Activated CD8-positive, alpha-beta memory T cell treated with anti-CD3 and anti-CD28 coated beads for 36 hours (primary cell): ENCODE data around the gene USP34. TPM values are rescaled to one million over a fixed set of nuclear protein-coding genes. Genes with fewer than 3 reads are reported as not detected.
"Not testable (repeated sequence)": the region's sequence is repeated elsewhere in the genome, so short reads cannot be mapped to it uniquely, and the experiment has no call there.

Experiments used
- CTCF ChIA-PET: fragments of 350-600 bp; sonication (Branson Sonifier 250); formaldehyde crosslinking; loops from one replicate; lab custom pipeline; 2021; ENCODE audit warnings: antibody characterized with exemption; lab: Charles Lee
- POLR2A ChIA-PET: fragments of 350-600 bp; sonication (Branson Sonifier 250); formaldehyde crosslinking; loops from one replicate; lab custom pipeline; 2021; ENCODE audit warnings: antibody characterized with exemption; lab: Charles Lee
- total RNA-seq, 2 experiments: library from RNA; stranded (reverse); gene quantifications; one replicate each; pipeline ENCODE4 v1.2.3, GENCODE V29; 2021

The USP34 gene
- 10 to 100 TPM; 67.8 to 72.1 TPM for total RNA-seq

- POLR2A ChIA-PET: interaction anchor here (1.2 kb wide), 1 partner anchor 67 kb away, joined by 4 read pairs; the partner anchor contains the start of gene XPO1
- CTCF ChIA-PET: interaction anchor here (1.2 kb wide), 1 partner anchor 66 kb away, joined by 5 read pairs; no protein-coding TSS in a partner anchor
Measured at GRCh38 chr2:61470965-61471904, at the start of gene USP34. USP34 (minus strand) TSS chr2:61471087; CDS start chr2:61470692, 395 bp downstream.

- ChIA-PET POLR2A (no interaction called here), CTCF (no interaction called here)
Measured at GRCh38 chr2:61520261-61520660, 49.4 kb upstream of the USP34 start.

GRCh38 chr2:61512768-61513398, 42.0 kb upstream of the USP34 start:
- CTCF ChIA-PET: no interaction called here
- POLR2A ChIA-PET: no interaction called here

- ChIA-PET CTCF (no interaction called here), POLR2A (no interaction called here)
Measured at GRCh38 chr2:61510674-61511671, 40.1 kb upstream of the USP34 start.

- POLR2A ChIA-PET: no interaction called here
- CTCF ChIA-PET: no interaction called here
Measured at GRCh38 chr2:61504949-61505348, 34.1 kb upstream of the USP34 start.

GRCh38 chr2:61499060-61499459, 28.2 kb upstream of the USP34 start:
- POLR2A ChIA-PET: no interaction called here
- CTCF ChIA-PET: no interaction called here

GRCh38 chr2:61493523-61493942, 22.6 kb upstream of the USP34 start:
- ChIA-PET CTCF (interaction anchor here (0.6 to 2.1 kb wide), 2 partner anchors 25 to 67 kb away, joined by 3 to 5 read pairs; no protein-coding TSS in a partner anchor), POLR2A (no interaction called here)

- CTCF ChIA-PET: interaction anchor here (2.1 kb wide), 1 partner anchor 66 kb away, joined by 5 read pairs; no protein-coding TSS in a partner anchor
- POLR2A ChIA-PET: no interaction called here
Measured at GRCh38 chr2:61492476-61492875, 21.6 kb upstream of the USP34 start.

- CTCF ChIA-PET: interaction anchor here (1.6 kb wide), 1 partner anchor 59 kb away, joined by 3 read pairs; no protein-coding TSS in a partner anchor
- POLR2A ChIA-PET: no interaction called here
Measured at GRCh38 chr2:61485281-61485680, 14.4 kb upstream of the USP34 start.

- CTCF ChIA-PET: interaction anchor here (1.2 kb wide), 1 partner anchor 59 kb away, joined by 6 read pairs; no protein-coding TSS in a partner anchor
- POLR2A ChIA-PET: no interaction called here
Measured at GRCh38 chr2:61478086-61478485, 7.2 kb upstream of the USP34 start.

GRCh38 chr2:61476929-61477589, 6.2 kb upstream of the USP34 start:
- CTCF ChIA-PET: interaction anchor here (1.2 kb wide), 1 partner anchor 60 kb away, joined by 6 read pairs; no protein-coding TSS in a partner anchor
- POLR2A ChIA-PET: not testable (repeated sequence)

GRCh38 chr2:61471905-61472805, 1.3 kb upstream of the USP34 start:
- ChIA-PET POLR2A (interaction anchor here (0.7 to 1.2 kb wide), 2 partner anchors 66 to 276 kb away, joined by 4 read pairs; partner anchors contain the start of gene XPO1), CTCF (interaction anchor here (1.2 kb wide), 1 partner anchor 65 kb away, joined by 5 read pairs; no protein-coding TSS in a partner anchor)

GRCh38 chr2:61470122-61470951, 550 bp downstream of the USP34 start:
- ChIA-PET POLR2A (no interaction called here), CTCF (interaction anchor here (0.9 to 1.3 kb wide), 2 partner anchors 17 to 44 kb away, joined by 3 to 6 read pairs; no protein-coding TSS in a partner anchor)

GRCh38 chr2:61469424-61470121, 1.3 kb downstream of the USP34 start:
- ChIA-PET CTCF (interaction anchor here (0.9 to 1.3 kb wide), 2 partner anchors 18 to 43 kb away, joined by 3 to 6 read pairs; no protein-coding TSS in a partner anchor), POLR2A (interaction anchor here (0.6 kb wide), 1 partner anchor 34 kb away, joined by 8 read pairs; no protein-coding TSS in a partner anchor)

- CTCF ChIA-PET: not testable (repeated sequence)
- POLR2A ChIA-PET: interaction anchor here (0.7 kb wide), 1 partner anchor 287 kb away, joined by 6 read pairs; no protein-coding TSS in a partner anchor
Measured at GRCh38 chr2:61468231-61468630, 2.7 kb downstream of the USP34 start.
